GM18868 (cell line): Measurements from ENCODE around the gene MAEA.

Source experiments
- ATAC-seq: cut with Tn5 transposase; IDR thresholded peaks from one replicate; pipeline ENCODE4 v1.9.1; 2021; ENCODE audit warnings: mild to moderate bottlenecking, moderate library complexity; ENCODE audit not compliant: unreplicated experiment

The MAEA gene

DNA sequence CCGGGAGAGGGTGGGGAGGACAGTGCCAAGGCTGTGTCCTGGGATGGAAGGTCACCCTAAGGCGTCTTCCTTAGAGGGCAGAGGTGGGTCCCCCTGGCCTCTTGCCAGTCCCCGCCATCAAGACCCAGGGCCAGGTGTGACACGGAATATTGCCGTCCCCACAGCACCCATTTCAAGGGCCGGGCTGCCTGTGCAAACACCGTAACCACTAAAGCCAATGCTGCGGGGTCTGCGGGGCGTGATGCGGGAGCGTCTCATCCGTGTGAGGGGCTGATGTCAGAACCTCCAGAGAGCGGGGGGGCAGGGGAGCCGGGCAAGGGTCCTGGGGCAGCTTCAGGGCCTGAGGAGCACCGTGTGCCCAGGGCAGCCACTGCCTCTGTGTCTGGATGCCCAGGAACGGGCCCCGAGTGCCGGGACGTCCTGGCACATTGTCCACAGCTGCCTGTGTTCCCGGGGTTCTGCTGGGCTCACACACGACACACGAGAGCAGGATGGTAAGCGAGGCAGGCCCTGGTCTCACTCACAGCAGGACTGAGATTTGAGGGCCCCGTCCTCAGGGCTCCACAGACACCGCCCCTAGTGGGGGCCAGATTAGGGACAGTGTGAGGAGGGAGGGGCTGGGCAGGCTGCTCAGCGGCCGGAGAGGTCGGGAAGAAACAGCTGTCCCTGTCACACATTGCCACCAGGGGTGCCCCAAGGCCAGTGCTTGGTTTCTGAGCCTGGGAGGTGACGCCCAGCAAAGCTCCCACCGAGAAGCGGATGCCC, 87.3 kb downstream of the MAEA start:
- no peak for ATAC-seq

DNA sequence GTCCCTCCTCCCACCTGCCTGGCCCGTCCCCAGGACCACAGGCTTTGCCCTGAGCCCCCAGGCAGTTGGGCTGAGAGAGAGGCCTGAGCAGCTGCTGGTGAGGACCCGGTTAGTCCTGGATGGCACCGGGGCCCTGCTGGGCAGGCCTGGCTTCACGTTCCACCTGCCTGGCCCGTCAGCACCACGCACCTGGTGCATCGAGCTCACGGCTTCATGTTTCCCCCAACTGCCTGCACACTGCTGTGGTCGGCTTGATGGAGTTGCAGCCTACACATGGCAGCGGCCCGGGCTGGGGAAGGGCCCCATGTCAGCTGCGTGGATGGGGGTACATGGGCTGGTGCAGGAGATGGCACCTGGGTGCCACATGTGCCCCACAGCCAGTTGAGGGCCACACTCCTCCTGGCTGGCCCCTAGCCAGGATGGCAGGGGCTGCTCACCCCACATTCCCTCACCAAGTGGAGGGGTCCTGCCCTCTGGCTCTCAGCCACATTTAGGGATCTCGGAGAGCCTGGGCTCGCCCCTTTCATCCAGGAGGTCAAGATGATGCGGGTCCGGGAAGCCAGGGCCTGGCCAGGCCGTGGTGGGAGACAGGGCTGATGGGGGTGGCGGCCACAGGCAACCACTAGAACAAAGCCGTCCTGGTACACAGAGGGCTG, 88.0 kb downstream of the MAEA start:
- ATAC-seq: no peak

DNA sequence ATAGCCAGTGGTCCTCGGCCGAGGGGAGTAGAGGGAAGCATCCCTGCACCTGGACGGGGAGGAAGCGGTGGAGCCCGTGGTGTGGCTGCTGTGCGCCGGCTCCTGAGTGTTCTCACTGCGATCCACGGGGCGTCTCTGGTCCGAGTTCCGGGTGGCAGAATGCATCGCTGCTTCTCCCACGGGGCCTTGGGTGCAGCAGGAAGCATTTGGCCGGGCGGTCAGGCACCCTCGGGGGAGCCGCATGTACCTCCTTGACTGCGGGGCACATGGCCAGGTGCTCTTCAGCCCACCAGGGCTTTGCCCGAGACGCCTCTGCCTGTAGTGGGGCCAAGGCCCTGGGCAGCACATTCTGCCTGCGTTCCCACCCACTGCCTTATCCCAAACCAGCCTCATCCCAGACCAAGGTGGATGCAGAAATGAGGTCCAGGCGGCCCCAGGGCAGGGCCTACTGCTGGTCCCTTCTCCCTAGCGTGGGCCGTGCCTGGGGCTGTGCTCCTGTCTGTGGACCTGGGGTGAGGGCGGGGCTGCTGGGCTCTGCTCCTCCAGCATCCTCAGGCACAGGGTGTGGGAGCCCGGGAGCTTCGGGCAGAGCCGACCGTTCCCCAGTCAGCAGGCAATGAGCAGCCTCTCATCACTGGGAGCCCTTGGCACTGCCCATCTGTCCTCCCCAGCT, 89.0 kb downstream of the MAEA start:
- no peak for ATAC-seq

DNA sequence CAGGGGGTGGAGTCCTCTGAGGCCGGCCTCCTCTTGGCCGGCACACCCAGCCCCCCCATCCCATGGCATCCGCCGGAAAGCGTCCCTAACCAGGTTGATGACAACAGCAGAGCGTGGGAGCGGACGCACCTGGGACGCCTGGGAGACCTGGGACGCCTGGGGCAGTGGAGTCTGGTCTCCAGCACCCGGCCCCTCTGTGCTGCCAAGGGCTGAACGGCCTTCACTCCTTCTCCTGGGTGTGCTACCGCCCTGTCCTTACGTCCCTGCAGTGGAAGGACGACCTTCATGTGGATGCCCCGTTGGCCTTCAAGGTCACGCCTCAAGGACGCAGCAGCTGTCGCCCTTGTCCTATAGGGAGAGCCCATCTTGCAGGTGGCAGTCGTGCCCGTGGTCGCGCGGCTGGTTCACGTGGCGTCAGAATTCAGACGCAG, 89.7 kb downstream of the MAEA start:
- no peak for ATAC-seq

DNA sequence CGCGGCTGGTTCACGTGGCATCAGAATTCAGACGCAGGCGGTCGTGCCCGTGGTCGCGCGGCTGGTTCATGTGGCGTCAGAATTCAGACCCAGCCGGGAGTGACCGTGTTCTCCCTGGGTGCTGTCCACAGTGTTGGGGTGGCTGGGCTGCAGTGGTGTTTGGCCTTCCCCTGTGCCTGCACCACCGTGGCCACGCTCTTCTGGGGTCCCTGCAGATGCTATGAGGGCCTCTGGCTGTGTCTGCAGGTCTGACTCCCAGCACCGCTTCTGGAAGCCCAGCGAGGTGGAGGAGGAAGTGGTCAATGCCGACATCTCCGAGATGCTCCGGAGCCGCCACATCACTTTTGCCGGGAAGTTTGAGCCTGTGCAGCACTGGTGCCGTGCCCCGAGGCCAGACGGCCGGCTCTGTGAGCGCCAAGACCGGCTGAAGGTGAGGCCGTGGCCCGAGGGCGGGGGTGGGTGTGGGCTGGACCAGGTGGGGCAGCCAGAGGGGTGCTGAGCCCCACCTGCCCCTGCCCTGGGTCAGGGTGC, 90.2 kb downstream of the MAEA start:
- ATAC-seq: no peak

DNA sequence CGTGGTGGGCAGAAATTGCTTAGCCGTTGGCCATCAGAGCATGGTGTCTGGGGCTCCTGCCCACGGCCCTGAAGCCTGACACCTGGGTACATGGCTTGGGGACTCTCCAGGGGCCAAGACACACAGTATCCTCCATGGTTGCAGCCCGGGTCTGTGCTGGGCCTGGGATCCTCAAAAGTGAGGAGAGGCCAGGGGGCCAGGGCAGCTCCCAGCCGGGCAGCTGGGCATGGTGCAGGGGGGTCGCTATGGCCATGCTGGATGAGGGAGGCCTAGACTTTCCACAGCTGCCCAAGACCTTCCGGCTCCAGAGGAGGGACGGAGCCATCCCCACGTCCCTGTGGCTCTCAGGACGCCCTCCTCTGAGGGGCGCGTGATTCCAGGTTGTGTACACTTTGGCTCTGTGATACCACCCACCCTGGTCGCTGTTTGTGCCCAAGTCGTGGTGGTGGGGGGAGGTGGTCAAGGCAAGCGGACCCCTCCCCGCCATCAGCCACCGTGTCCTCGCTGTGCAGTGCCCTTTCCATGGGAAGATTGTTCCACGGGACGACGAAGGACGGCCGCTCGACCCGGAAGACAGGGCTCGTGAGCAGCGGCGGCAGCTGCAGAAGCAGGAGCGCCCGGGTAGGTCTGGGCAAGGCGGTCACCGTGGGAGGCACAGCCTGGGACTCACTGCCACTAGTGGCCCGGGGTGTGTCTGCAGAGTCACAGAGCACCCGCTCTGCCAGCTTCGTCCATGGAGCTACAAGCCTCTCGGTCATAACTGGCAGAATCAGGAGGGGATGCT, 90.9 kb downstream of the MAEA start:
- ATAC-seq: no peak

DNA sequence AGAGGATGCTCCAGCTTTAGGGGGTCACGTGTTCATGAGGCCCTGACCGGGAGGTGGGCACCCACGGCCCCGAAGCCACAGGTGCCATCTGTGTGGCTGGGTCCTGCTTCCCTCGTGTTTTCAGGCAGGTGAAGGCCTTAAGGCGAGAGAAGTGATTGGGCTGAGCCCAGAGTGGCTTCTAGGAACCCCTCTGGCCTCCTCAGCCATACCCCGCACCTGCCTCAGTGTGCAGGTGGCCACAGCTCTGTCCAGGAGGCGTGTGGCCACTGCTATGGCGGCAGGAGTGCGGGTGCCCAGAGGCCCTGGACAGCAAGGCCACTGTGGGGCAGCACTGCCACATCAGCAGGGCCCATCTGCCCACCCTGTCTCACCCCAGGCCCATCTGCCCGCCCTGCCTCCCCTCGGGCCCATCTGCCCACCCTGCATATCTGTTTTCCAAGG, 91.5 kb downstream of the MAEA start:
- no peak for ATAC-seq

DNA sequence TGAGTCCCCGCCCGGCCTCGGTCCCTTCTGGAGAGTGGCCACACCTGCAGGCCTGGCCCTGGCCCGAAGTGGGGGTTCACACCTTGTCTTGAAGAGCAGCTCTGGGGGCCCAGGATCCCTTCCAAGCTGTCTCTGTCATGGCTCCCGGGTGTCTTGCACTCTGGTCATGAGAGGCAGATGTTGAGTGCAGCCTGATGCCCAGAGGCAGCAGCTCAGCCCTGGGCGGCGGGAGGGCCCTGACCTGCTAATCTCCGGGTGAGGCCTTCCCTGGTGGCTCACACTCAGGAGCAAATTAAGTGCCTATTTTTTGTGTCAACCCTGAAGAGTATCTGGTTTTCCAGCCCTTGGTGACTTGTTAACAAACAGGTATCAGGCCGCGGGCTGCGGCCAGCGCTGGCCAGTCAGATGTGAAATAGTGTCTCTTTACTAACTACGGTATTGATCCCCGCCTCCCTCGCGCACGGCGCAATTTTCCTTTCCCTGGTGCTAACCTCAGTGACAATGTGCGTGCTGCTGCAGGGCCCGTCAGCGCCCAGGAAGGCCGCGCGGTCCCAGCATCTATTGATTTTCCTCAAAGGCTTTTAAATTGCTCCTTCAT, 92.4 kb downstream of the MAEA start:
- no peak for ATAC-seq

DNA sequence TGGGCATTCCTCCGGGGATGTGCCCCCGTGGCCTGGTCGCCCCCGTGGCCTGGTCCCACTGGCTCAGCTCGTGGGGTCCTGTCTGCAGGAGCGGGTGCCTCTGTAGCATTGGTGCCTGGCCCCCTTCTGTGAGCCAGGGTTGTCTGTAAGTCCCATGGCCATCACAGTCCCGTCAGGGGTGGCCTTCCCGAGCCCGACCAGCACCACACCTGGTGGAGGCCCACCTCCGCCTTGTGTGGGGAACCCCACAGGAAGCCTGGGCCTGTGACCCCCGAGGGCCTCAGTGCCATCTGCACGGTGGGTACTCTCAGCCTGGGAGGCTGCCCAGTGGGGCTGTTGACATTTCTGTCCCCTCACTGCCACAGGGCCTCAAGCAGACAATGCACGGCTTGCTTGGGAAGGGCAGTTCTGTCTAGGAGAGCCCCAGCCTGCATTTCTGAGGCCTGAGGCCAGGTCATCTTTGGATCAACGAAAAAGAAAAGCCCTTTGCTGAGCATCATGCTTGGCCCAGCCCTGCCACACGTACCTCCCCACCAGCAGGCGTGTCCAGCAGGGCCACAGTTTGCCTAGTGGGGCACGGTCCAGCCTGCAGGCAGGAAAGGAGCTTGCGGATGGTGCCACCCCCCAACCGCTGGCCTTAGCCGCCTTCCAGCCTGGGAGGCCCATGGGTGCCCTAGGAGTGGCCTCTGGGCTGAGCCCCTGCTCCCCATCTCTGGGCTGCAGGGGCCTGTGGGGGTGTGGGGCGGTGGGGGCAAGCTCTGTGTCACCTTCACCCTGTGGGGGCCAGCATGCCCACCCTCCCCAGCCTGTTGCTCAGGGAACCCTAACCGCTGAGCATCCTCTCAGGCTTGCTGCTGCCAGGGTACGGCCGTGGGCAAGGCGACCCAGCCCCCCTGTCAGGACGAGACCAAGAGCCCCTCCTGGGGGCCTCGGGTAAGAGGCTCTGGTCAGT, 93.4 kb downstream of the MAEA start:
- no peak for ATAC-seq

DNA sequence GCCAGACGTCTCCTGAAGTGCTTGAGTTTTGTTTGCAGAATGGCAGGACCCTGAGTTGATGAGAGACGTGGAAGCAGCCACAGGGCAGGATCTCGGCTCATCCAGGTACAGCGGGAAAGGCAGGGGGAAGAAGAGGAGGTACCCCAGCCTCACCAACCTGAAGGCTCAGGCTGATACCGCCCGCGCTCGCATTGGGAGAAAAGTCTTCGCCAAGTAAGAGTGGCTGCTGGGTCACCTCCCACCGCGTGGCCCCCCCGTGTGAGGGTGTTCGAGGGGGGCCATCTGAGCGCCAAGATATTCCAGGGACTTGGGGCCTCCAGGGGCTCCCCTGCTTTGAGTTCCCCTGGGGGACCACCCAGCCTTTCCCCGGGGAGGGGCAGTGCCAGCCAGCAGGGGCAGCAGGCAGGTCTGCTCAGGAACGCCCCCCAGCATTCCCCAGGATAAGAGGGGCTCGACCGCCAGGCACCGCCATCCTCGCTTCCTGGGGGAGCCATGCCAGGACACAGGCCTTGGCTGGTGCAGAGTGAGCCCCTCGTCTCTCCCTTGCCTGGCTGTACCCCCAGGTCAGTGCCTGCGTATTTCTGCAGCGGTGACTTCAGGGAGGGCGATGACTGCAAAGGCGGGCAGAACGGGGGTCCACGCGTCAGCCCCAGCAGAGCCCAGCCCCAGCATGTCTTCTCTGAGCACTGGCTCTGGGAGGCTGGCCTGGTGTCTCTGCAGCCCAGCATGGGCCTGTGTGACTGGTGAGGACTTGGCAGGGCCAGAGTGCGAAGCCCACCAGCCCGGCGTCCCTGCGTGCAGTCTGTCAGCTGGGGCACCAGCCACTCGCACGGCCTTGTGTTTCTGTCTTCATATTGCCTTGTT, 94.3 kb downstream of the MAEA start:
- no peak for ATAC-seq

DNA sequence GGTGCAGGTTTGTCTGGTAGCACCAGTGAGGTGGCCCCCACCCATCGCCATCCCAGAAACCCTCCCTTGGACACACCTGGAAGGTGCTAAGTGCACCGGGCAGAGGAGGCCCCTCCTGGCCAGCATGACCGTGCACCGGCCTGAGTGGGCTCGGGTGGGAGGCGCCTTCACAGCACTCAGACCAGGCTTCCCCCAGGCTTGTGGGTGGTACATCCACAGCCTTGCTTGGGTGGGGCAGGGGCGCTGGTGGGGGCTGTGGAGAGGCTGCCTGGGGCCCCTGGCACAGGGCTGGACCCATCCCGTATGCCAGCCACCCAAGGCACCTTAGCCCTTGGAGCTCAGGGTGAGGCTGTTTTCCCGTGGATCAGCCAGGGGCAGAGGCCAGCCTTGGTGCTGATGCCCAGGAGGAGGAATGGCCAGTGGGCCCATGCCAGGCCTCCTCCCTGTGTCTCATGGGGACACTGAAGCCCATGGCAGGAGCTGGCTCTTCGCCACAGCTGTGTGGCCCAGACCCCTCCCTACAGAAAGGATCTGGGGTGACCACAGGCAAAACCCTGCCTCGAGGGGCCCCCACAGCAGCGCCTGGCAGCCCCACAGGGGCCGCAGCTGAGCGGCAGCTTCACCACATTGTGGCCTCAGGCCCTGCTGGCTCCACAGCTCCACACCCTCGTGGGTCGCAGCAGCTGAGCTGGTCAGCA, 95.1 kb downstream of the MAEA start:
- ATAC-seq: no peak

DNA sequence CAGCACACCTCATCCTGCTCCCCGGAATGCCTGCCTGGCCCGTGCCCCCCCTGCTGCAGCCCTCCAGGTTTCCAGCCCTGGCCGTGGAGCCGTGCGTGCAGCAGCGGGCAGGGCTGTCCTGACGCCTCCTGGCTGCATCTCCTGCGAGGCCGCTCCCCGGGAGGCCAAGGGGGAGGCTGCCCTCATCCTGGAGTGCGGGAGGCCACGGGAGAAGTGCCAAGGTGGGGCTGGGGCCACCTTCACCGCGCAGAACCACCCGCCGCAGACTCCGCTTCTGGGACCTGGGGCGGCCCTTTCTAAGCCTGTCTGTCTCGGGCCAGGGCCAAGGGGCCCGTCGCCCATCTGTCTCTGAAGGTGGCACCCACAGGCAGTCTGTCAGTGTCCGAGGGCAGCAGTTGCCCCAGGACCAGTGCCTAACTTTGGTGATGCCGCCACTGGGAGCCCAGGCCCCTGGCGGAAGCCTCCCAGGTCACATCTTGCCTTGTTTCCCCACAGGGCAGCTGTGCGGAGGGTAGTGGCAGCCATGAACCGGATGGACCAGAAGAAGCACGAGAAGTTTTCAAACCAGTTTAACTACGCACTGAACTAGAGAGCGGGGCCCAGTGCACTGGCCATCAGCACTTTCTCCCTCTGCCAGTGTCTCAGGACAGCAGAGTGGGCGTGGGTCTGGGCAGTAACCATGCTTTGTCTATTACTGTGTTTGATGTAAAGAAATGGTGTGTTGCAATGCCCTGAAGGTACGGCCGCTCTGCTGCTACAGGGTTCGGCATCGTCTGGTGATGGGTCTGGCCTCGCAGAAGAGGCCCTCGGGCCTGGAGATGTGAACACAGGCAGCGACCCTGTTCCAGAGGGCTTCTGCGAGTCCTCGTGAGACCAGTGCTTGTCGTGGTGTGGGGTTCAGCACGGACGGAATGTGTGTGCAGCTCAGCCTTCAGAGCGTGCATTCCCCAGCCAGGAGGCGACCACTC, 96.0 kb downstream of the MAEA start:
- no peak for ATAC-seq
